Parathyroid adenoma (tissue), 2 donors: Measurements from ENCODE around the gene GPR158.
"Not testable (repeated sequence)": the region's sequence is repeated elsewhere in the genome, so short reads cannot be mapped to it uniquely, and the experiment has no call there.

Source experiments
- H2AFZ ChIP-seq: fragments of 300-600 bp; sonication (generic); one replicate; pipeline ENCODE4 v1.7.0; 2017; ENCODE audit warnings: antibody characterized with exemption, mild to moderate bottlenecking
- H3K27ac ChIP-seq: fragments of 300-600 bp; sonication (generic); one replicate; pipeline ENCODE4 v1.7.0; 2017
- H3K27me3 ChIP-seq: fragments of 300-600 bp; sonication (generic); one replicate; pipeline ENCODE4 v1.7.0; 2017; ENCODE audit warnings: low read length; ENCODE audit not compliant: control insufficient read depth, insufficient read depth
- H3K36me3 ChIP-seq: fragments of 300-600 bp; sonication (generic); one replicate; pipeline ENCODE4 v1.7.0; 2017; ENCODE audit warnings: low read length; ENCODE audit not compliant: control insufficient read depth, insufficient read depth
- H3K4me1 ChIP-seq: fragments of 300-600 bp; sonication (generic); one replicate; pipeline ENCODE4 v1.7.0; 2017; ENCODE audit warnings: control low read depth
- H3K4me2 ChIP-seq: fragments of 300-600 bp; sonication (generic); one replicate; pipeline ENCODE4 v1.7.0; 2017; ENCODE audit warnings: low read length
- H3K4me3 ChIP-seq: fragments of 300-600 bp; sonication (generic); one replicate; pipeline ENCODE4 v1.7.0; 2017; ENCODE audit warnings: low read depth, low read length
- H3K79me2 ChIP-seq: fragments of 300-600 bp; sonication (generic); one replicate; pipeline ENCODE4 v1.7.0; 2017; ENCODE audit warnings: control low read depth
- H3K9ac ChIP-seq: fragments of 300-600 bp; sonication (generic); one replicate; pipeline ENCODE4 v1.7.0; 2017; ENCODE audit warnings: mild to moderate bottlenecking
- H3K9me3 ChIP-seq: fragments of 300-600 bp; sonication (generic); one replicate; pipeline ENCODE4 v1.7.0; 2017; ENCODE audit warnings: low read length; ENCODE audit not compliant: control insufficient read depth
- TF ChIP-seq, protein P1 (sequence below): fragments of 300-600 bp; sonication (generic); IDR thresholded peaks from one replicate; pipeline ENCODE4 v1.7.0; 2017; ENCODE audit warnings: antibody characterized with exemption, mild to moderate bottlenecking
- donor health status: primary hyperparathyroidism.

The GPR158 gene

DNA sequence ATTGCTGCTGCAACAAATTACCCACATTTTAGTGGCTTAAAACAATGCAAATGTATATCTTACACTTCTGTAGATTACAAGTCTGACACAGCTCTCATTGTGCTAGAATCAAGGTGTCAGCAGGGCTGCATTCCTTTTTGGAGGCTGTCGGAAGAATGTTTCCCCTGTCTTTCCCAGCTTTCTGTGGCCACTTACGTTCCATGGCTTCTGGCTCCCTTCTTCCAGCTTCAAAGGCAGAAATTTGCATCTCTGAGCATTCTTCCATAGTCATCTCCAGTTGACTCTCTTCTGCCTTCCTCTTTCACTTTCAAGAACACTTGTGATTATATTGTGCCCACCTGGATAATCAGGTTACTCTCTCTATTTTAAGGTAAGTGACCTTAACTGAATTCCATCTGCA is 125.3 kb downstream of the GPR158 start:
- Histone ChIP-seq H3K4me1 (peaks cover 7% of the 10 kb centered on the region), H2AFZ (no peak overlapping the region), H3K4me2 (no peak overlapping the region), H3K4me3 (no peak overlapping the region), H3K27ac (no peak overlapping the region), H3K27me3 (no peaks in the 10 kb centered on the region), H3K9me3 (no peaks in the 10 kb centered on the region), H3K79me2 (no peaks in the 10 kb centered on the region), H3K36me3 (no peaks in the 10 kb centered on the region), H3K9ac (no peak overlapping the region)
- TF ChIP-seq, protein P1, sequence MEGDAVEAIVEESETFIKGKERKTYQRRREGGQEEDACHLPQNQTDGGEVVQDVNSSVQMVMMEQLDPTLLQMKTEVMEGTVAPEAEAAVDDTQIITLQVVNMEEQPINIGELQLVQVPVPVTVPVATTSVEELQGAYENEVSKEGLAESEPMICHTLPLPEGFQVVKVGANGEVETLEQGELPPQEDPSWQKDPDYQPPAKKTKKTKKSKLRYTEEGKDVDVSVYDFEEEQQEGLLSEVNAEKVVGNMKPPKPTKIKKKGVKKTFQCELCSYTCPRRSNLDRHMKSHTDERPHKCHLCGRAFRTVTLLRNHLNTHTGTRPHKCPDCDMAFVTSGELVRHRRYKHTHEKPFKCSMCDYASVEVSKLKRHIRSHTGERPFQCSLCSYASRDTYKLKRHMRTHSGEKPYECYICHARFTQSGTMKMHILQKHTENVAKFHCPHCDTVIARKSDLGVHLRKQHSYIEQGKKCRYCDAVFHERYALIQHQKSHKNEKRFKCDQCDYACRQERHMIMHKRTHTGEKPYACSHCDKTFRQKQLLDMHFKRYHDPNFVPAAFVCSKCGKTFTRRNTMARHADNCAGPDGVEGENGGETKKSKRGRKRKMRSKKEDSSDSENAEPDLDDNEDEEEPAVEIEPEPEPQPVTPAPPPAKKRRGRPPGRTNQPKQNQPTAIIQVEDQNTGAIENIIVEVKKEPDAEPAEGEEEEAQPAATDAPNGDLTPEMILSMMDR, result no peak

DNA sequence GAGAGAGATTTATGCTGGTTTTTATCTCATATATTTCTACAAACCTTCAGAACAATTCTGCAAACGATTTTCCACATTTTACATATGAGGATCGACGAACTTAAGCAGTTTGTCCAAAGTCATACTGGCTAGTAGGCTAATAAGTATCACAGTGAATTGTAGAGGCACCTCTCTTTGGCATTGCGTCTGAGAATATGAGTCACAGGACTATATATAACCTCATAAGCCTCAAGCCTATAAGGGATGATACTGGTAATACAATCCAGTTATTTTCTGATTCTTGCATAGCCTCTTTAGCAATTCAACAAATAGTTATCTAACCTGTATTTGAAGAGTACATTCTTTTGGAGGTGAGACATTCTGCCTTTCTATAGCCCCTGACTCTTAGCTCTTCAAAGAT is 129.8 kb downstream of the GPR158 start:
- TF ChIP-seq, protein P1, result no peak
- no peaks in the 10 kb centered on the region for H3K79me2 ChIP-seq

DNA sequence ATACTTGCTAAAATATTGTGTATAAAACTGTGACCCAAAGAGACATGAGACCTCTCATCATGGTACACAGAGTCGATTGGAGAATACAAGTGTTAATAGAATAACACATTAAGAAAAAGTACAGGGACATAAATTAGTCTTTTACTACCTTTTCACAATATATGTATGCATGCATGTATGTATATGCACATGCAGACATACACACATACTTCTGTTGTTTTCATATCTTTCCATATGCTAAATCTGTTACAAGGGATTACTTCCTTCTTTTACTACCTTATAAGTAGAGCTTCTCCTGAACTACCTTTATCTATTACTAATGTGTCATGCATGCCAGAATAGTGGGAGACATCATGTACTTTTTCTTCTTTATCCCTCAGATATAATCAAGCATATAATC is 131.6 kb downstream of the GPR158 start:
- H3K27ac ChIP-seq, result no peak overlapping the region
- no peak overlapping the region for H2AFZ ChIP-seq
- H3K4me1 ChIP-seq, result no peaks in the 10 kb centered on the region
- no peaks in the 10 kb centered on the region for H3K27me3 ChIP-seq
- no peak overlapping the region for H3K4me2 ChIP-seq
- no peaks in the 10 kb centered on the region for H3K9me3 ChIP-seq
- H3K79me2 ChIP-seq, result no peaks in the 10 kb centered on the region
- no peak overlapping the region for H3K9ac ChIP-seq
- H3K4me3 ChIP-seq, result no peak overlapping the region
- TF ChIP-seq, protein P1, result no peak
- no peaks in the 10 kb centered on the region for H3K36me3 ChIP-seq

More for the DNA sequence above, 129.8 kb downstream of the GPR158 start:
- no peaks in the 10 kb centered on the region for H3K36me3 ChIP-seq
- H3K27ac ChIP-seq, result no peak overlapping the region
- no peak overlapping the region for H3K4me2 ChIP-seq
- no peaks in the 10 kb centered on the region for H3K4me1 ChIP-seq
- H3K27me3 ChIP-seq, result no peaks in the 10 kb centered on the region
- H3K4me3 ChIP-seq, result no peak overlapping the region
- H3K9ac ChIP-seq, result no peak overlapping the region
- no peaks in the 10 kb centered on the region for H3K9me3 ChIP-seq
- no peak overlapping the region for H2AFZ ChIP-seq

DNA sequence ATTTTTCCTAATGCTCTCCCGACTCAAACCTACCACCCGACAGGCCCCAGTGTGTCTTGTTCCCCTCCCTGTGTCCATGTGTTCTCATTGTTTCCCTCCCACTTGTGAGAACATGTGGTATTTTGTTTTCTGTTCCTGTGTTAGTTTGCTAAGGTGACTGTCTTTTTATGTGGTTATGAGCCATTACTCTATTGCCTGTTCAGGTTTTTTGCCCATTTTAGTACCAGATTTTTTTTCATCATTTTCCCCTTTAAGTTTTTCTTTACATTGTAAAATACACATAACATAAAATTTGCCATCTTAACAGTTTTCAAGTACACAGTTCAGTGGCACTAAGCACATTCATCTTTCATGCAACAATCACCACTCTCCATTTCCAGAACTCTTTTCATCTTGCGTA is 133.5 kb downstream of the GPR158 start:
- Histone ChIP-seq H3K4me2 (no peak overlapping the region), H2AFZ (no peak overlapping the region), H3K9ac (no peak overlapping the region), H3K4me3 (no peak overlapping the region), H3K27ac (no peak overlapping the region), H3K36me3 (no peaks in the 10 kb centered on the region), H3K79me2 (no peaks in the 10 kb centered on the region), H3K9me3 (no peaks in the 10 kb centered on the region), H3K27me3 (no peaks in the 10 kb centered on the region), H3K4me1 (no peaks in the 10 kb centered on the region)
- TF ChIP-seq, protein P1, result no peak

DNA sequence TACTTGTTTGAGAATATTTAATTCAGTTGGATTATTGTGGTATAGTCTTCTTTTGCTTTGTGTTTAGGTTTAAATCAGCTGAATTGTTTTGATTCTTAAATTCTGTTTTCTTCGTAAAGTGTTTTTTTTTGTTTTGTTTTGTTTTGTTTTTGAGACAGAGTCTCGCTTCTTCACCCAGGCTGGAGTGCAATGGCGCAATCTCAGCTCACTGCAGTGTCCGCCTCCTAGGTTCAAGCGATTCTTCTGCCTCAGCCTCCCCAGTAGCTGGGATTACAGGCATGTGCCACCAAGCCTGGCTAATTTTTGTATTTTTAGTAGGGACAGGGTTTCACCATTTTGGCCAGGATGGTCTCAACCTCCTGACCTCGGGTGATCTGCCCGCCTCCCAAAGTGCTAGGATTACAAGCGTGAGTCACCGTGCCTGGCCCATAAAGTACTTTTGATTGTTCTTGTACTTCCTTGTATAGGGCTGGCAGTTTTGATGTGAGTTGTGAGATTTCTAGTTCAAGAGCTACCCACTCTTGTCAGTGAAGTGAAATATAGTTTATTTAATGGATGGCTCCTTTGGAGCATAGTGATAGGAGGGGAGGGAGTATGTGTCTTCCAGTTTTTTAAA is 142.9 kb downstream of the GPR158 start:
- H3K36me3 ChIP-seq, H3K4me1 ChIP-seq, H3K27ac ChIP-seq, H2AFZ ChIP-seq, H3K4me2 ChIP-seq, H3K9ac ChIP-seq, H3K27me3 ChIP-seq, H3K9me3 ChIP-seq, H3K79me2 ChIP-seq, H3K4me3 ChIP-seq: not testable (repeated sequence)
